Measurements from ENCODE around the gene UBE2Z.
"Not testable (repeated sequence)": the region's sequence is repeated elsewhere in the genome, so short reads cannot be mapped to it uniquely, and the experiment has no call there.

The UBE2Z gene

GRCh38 chr17:48908047-48908843 is at the start of gene UBE2Z:
Gene UBE2Z (plus strand): TSS chr17:48908407. CDS start chr17:48908504, 97 bp downstream.
- peak; percentile 92 for DNase-seq

- no peak for DNase-seq
Observed at GRCh38 chr17:48860034-48860433, 48.2 kb upstream of the UBE2Z start.

GRCh38 chr17:48860456-48860855 is 47.8 kb upstream of the UBE2Z start:
- DNase-seq, result no peak

- no peak for DNase-seq
Observed at GRCh38 chr17:48868916-48869500, 39.2 kb upstream of the UBE2Z start.

- DNase-seq, result no peak
Observed at GRCh38 chr17:48869821-48870318, 38.3 kb upstream of the UBE2Z start.

GRCh38 chr17:48871035-48871550 is 37.1 kb upstream of the UBE2Z start:
- DNase-seq, result no peak

GRCh38 chr17:48871551-48872351 is 36.5 kb upstream of the UBE2Z start:
- DNase-seq, result peak; percentile 11

- DNase-seq, result not testable (repeated sequence)
Observed at GRCh38 chr17:48872409-48872808, 35.8 kb upstream of the UBE2Z start.

- DNase-seq, result no peak
Observed at GRCh38 chr17:48873209-48873608, 35.0 kb upstream of the UBE2Z start.

GRCh38 chr17:48873696-48874443 is 34.3 kb upstream of the UBE2Z start:
- no peak for DNase-seq

- peak; percentile 42 for DNase-seq
Observed at GRCh38 chr17:48878920-48879898, 29.0 kb upstream of the UBE2Z start.

GRCh38 chr17:48882272-48882671 is 25.9 kb upstream of the UBE2Z start:
- DNase-seq, result no peak

- DNase-seq, result no peak
Observed at GRCh38 chr17:48883171-48883570, 25.0 kb upstream of the UBE2Z start.

GRCh38 chr17:48890086-48890485 is 18.1 kb upstream of the UBE2Z start:
- no peak for DNase-seq

- no peak for DNase-seq
Observed at GRCh38 chr17:48892940-48893645, 15.1 kb upstream of the UBE2Z start.

- no peak for DNase-seq
Observed at GRCh38 chr17:48893646-48894508, 14.3 kb upstream of the UBE2Z start.

- no peak for DNase-seq
Observed at GRCh38 chr17:48894886-48895285, 13.3 kb upstream of the UBE2Z start.

- no peak for DNase-seq
Observed at GRCh38 chr17:48901241-48901640, 7.0 kb upstream of the UBE2Z start.

GRCh38 chr17:48903401-48903800 is 4.8 kb upstream of the UBE2Z start:
- no peak for DNase-seq

- DNase-seq, result no peak
Observed at GRCh38 chr17:48904428-48904827, 3.8 kb upstream of the UBE2Z start.

All from DMS153 (cell line).